CD4-positive, alpha-beta T cell treated with Interleukin-6 for 4 hours (primary cell): ENCODE results near the gene ANKMY1.

Experiments
- DNase-seq: peaks from one replicate; pipeline ENCODE4 v3.0.0-alpha.2; 2020; ENCODE audit warnings: mixed read lengths

Gene ANKMY1

GRCh38 chr2:240513549-240514287 is 44.1 kb downstream of the ANKMY1 start:
- peak; percentile 92 for DNase-seq

DNA sequence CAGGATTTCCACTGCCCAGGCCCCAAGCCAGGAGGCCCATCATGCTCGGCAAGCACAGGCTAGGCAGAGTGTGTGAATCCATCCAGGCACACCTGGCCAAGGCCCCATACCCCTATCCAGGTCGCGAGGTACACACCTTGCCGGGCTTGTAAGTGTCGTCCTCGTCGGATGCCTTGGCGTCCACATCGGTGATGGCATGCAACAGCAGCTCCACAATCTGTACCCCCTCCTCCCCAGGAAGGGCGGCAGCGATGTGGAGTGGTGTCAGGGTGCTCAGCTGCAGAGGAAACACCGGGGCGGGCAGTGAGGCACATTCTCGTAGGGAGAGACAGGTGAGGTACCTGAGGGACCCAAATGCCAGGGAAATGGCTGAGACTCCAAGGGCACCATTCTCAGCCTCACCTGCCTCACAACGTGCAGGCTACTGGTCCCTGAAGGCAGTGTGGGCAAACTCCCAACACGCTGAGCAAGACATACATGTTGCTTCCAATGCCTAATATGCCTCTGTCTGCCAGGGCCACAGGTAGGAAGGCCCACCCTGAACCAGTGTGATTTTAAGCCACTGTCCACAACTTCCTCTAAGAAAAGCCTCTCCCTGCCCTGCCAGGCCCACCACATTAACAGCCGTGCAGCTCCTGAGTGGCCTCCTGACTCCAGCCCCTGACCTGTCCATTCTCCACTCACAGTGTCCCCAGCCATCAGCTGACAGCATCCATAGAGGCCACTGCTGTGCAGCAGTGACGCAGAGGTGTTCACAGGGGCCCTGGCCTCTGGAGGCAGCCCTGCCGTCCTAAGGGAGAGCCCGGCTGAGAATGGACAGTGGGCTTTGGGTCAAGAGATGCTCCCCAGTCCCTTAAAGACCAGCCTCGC is 44.9 kb downstream of the ANKMY1 start:
- no peak for DNase-seq

GRCh38 chr2:240512109-240512485 is 45.7 kb downstream of the ANKMY1 start:
- no peak for DNase-seq

DNA sequence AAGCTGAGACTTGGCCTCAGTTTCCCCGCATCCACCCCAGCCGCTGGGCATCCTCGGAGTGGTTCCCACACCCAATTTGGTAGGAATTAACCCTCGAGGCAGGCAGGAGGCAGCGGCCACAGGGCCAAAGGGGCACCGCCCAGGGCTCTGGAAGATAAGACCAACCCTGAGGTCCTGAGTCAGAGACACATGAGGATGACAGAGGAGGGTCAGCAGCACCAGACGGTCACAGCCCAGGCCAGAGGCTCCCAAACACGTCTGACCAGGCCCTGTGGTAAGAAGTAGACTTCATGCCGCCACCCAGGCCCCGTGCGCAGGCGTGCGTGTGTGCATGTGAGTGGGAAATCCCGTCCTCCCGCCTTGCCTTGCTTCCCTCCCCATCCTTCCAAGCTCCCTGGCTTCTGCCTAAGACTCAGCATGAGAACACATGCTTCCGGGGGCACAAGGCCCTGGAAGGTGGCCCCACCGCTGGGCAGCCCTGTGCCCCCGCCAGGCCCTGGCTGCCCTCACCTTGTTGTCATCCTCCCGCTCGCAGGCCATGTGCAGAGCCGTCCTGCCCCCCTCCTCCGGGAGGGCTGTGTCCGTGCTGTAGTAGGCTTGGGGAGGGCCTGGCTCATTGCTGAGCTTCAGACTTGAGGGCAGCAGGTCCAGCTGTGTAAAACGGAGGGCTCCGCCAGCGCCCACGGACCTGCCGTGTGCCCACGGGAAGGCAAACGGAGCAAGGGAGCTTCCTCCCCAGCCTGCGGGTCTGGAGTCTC is 46.3 kb downstream of the ANKMY1 start:
- DNase-seq: no peak

GRCh38 chr2:240510513-240511210 is 47.1 kb downstream of the ANKMY1 start:
- no peak for DNase-seq

GRCh38 chr2:240509667-240510512 is 47.9 kb downstream of the ANKMY1 start:
- DNase-seq: no peak

- DNase-seq: no peak
Measured at GRCh38 chr2:240508832-240509545, 48.8 kb downstream of the ANKMY1 start.

GRCh38 chr2:240507778-240508251 is 50.0 kb downstream of the ANKMY1 start:
- no peak for DNase-seq

GRCh38 chr2:240507060-240507777 is 50.6 kb downstream of the ANKMY1 start:
- no peak for DNase-seq

GRCh38 chr2:240506406-240507059 is 51.3 kb downstream of the ANKMY1 start:
- DNase-seq: no peak

DNA sequence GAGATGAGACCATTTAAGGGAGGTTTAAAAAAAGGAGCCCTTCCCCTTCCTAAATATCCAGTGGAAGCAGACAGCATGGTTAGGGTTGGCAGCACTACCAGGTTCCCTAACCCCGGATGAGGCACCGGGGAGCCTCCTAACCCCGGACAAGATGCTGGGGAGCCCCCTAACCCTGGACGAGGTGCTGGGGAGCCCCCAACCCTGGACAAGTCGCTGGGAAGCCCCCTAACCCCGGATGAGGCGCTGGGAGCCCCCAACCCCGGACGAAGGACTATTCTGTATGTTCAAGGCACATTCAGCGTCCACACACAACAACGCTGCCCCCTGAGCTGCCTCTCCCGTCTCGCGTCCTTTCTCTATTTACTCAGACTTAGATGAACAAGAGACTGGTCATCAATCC is 51.9 kb downstream of the ANKMY1 start:
- no peak for DNase-seq

GRCh38 chr2:240503848-240504247 is 53.9 kb downstream of the ANKMY1 start:
- DNase-seq: no peak

- DNase-seq: no peak
Measured at GRCh38 chr2:240503375-240503774, 54.4 kb downstream of the ANKMY1 start.

- no peak for DNase-seq
Measured at GRCh38 chr2:240502430-240503121, 55.2 kb downstream of the ANKMY1 start.

DNA sequence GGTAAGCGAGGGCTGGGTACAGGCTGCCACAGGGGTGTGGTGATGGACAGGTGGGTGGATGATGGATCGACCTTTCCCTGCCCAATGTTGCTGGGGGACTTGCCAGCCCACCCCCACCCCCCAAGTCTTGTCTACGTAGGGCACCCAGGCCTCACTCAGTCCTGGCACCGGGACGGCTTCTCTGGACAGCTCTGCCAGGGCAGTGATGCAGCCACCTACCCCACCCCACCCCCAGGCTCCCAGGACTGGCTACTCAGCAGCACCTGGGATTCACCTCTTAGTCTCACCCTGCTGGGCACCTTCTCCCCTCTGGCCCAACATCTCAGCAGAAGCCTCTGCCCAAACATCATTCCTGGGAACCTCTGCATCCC is 55.7 kb downstream of the ANKMY1 start:
- DNase-seq: no peak

- DNase-seq: no peak
Measured at GRCh38 chr2:240501531-240501991, 56.2 kb downstream of the ANKMY1 start.

DNA sequence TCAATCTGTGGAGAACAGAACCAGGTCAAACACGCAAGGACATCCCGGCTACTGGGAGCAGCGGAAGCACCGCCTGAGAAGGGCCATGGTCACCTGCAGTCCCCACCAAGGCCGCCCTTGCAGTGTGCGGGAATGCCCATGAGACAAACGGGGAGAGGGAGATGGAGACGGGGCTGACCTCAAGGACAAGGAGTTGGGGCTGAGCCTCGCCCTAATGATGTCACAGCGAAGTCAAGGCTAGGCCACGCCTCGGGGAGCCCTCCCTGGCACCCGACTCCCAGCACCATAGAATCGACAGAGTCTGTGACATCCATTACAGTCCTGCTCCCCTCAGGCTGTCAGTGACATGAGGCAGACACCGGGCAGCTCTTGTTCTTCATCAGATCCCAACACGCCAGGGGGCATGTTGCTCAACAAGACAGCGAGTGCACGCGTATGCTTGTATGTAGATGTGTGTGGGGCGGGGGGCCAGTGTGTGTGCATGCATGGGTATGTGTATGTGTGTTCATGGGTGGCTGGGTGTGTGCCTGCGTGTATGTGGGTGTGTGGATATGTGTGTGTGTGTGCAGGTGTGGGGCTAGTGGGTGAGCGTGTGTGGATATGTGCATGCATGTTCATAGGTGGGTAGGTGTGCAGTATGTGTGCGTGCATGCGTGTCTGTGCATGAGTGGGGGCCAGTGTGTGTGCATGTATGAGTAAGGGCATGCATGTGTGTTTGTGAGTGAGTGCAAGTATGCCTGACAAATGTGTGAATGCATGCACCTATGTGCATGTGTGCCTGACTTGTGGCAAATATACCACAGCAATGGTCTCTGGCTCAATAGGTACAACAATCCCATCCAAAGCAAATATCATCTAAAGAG is 57.0 kb downstream of the ANKMY1 start:
- no peak for DNase-seq
